ENCODE data around the gene RNF13.
A peak's percentile ranks its signal among the peaks of the same experiment; 100 is the strongest.
"Not testable (repeated sequence)": the region's sequence is repeated elsewhere in the genome, so short reads cannot be mapped to it uniquely, and the experiment has no call there.

Gene RNF13

DNA sequence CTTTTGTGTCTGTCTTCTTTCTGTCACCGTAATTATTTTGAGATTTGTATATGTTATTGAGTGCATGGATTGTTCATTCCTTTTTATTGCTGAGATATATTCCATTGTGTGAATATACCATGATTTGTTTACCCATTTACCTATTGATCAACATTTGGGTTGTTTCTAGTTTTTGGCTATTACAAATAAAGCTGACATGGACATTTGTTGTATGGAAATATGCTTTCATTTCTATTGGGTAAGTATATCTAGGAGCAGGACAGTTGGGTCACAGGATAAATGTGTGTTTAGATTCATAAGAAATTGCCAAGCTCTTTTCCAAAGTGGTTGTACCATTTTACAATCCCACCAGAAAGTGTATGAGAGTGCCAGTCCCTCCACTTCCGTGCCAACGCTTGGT is 106.5 kb downstream of the RNF13 start:
- no peak overlapping the region for H3K4me3 ChIP-seq (ENCODE audit: low read length)
- DNase-seq (ENCODE audit: low read depth), result no peak
- TF ChIP-seq, protein P1, sequence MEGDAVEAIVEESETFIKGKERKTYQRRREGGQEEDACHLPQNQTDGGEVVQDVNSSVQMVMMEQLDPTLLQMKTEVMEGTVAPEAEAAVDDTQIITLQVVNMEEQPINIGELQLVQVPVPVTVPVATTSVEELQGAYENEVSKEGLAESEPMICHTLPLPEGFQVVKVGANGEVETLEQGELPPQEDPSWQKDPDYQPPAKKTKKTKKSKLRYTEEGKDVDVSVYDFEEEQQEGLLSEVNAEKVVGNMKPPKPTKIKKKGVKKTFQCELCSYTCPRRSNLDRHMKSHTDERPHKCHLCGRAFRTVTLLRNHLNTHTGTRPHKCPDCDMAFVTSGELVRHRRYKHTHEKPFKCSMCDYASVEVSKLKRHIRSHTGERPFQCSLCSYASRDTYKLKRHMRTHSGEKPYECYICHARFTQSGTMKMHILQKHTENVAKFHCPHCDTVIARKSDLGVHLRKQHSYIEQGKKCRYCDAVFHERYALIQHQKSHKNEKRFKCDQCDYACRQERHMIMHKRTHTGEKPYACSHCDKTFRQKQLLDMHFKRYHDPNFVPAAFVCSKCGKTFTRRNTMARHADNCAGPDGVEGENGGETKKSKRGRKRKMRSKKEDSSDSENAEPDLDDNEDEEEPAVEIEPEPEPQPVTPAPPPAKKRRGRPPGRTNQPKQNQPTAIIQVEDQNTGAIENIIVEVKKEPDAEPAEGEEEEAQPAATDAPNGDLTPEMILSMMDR (IDR thresholded peaks at IDR 0.05; ENCODE audit: insufficient read depth, low read depth, low read length, missing control alignments), result no peak

DNA sequence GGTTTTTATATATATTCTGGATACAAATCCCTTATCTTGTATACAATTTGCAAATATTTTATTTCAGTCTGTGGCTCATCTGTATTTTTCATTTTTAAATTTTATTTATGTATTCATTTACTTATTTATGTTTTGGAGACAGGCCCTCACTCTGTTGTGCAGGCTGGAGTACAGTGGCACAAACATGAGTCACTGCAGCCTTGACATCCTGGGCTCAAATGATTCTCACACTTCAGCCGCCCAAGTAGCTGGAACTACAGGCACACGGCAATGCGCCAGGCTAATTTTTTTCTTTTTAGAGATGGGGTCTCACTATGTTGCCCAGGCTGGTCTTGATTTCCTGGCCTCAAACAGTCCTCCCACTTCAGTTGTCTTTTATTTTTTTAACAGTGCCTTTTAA is 107.1 kb downstream of the RNF13 start:
- H3K4me3 ChIP-seq (ENCODE audit: low read length), result no peak overlapping the region
- no peak for DNase-seq (ENCODE audit: low read depth)
- TF ChIP-seq, protein P1 (IDR thresholded peaks at IDR 0.05; ENCODE audit: insufficient read depth, low read depth, low read length, missing control alignments), result no peak

DNA sequence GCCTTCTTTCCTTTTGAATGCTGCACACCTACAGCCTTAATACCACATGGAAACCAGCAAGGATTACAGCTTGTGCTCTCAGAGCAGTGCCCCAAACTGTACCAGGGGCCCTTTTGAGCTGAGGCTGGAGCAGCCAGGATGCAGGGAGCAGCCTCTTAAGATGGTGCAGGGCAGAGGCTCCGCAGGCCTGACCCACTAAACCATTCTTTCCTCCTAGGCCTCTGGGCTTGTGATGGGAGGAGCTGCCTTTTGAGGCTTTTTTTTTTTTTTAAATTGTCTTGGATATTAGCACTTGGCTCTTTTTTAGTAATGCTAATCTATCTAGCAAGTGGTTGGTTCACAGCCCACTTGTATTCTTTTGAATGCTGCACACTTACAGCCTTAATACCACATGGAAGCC is 120.0 kb downstream of the RNF13 start:
- no peak for DNase-seq (ENCODE audit: low read depth)
- TF ChIP-seq, protein P1 (IDR thresholded peaks at IDR 0.05; ENCODE audit: insufficient read depth, low read depth, low read length, missing control alignments), result no peak
- no peak overlapping the region for H3K4me3 ChIP-seq (ENCODE audit: low read length)

DNA sequence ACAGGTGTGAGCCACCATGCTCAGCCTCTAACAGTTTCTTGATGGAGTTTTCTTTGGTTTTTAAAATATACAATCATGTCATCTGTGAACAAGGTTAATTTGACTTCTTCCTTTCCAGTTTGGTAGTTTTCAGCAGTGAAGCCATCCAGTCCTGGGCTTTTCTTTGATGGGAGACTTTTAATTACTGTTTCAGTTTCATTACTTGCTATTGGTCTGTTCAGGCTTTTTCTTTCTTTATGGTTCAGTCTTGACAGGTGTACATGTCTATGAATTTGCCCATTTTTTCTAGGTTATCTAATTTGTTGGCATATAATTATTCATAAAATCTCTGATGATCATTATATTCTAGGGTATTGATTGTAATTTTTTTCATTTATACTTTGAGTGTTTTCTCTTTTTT is 120.8 kb downstream of the RNF13 start:
- no peak for DNase-seq (ENCODE audit: low read depth)
- TF ChIP-seq, protein P1 (IDR thresholded peaks at IDR 0.05; ENCODE audit: insufficient read depth, low read depth, low read length, missing control alignments), result no peak
- no peak overlapping the region for H3K4me3 ChIP-seq (ENCODE audit: low read length)

DNA sequence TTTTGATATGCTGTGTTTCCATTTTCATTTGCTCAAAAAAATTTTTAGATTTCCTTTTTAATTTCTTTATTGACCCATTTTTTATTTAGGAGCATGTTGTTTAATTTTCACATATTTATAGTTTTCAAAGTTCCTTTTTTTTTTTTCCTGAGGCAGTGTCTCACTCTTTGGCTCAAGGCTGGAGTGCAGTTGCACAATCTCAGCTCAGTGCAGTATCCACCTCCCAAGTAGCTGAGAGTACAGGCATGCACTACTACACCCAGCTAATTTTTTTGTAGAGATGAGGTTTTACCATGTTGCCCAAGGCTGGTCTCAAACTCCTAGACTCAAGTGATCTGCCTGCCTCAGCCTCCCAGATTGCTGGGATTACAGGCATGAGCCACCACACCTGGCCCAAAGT is 121.5 kb downstream of the RNF13 start:
- TF ChIP-seq, protein P1 (IDR thresholded peaks at IDR 0.05; ENCODE audit: insufficient read depth, low read depth, low read length, missing control alignments), result no peak
- H3K4me3 ChIP-seq (ENCODE audit: low read length), result no peak overlapping the region
- DNase-seq (ENCODE audit: low read depth), result peak; percentile 63

DNA sequence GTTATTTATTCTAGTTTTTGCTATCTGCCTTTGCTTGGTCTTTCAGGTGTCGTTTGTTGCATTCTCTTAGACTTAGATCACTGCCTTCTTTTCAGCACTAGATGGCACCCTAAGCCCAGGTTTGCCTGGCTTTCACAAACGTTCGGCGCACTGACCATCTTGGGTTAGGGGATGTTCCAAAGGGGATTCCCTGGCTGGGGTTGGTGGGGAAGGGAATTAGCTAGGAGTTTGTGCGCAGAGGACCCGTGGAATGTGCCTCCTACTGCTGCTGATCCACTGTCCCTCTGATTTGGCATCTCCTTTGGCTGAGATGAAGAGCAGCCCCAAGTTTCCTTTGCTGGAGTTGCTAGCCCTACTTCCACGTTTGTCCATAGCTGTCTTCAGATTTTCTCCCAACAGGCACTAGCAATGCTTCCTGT is 123.8 kb downstream of the RNF13 start:
- no peak overlapping the region for H3K4me3 ChIP-seq (ENCODE audit: low read length)
- peak; percentile 59 for DNase-seq (ENCODE audit: low read depth)
- TF ChIP-seq, protein P1 (IDR thresholded peaks at IDR 0.05; ENCODE audit: insufficient read depth, low read depth, low read length, missing control alignments), result peak; percentile 91

DNA sequence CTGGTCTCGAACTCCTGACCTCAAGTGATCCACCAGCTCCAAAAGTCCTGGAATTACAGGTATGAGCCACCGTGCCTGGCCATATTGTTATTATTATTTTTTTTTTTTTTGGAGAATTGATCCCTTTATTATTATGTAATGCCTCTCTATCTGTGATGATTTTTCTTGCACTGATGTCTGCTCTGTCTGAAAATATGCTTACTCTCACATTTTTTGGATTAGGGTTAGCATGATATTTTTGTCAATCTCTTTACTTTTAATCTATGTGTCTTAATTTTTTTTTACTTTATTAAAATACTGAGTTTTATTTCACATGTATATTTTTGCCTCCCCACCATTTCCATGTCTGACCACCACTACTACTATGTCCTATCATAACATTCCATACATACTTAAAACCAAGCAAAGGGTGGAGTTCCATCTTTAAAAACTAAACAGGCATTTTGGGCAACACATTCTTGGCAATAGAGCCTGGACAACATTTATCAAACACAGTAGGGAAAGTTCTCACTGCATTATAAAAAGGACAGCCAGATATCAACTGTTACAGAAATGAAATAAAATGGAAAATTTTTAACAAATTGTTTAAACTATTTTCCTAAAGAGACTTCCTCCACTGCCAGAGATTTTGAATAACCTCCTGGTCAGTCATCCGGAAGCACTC is 125.5 kb downstream of the RNF13 start:
- H3K4me3 ChIP-seq (ENCODE audit: low read length); DNase-seq (ENCODE audit: low read depth): not testable (repeated sequence)

All from epithelial cell of esophagus (primary cell).